Smooth muscle cell (in vitro differentiated cells): ENCODE results near the gene MRPL33. TPM values are rescaled to one million over a fixed set of nuclear protein-coding genes. Genes with fewer than 3 reads are reported as not detected.

ENCODE experiments used
- DNase-seq: peaks from one replicate; lab custom pipeline; 2025; ENCODE audit not compliant: unreplicated experiment; lab: John Stamatoyannopoulos, UW
- H2AFZ ChIP-seq: fragments of 200-600 bp; sonication (generic); 2 replicates; pipeline ENCODE4 v1.6.0; 2016; ENCODE audit warnings: antibody characterized with exemption, low read depth, mild to moderate bottlenecking
- H3F3A ChIP-seq: fragments of 200-600 bp; sonication (generic); 2 replicates; pipeline ENCODE4 v1.6.0; 2017; ENCODE audit warnings: antibody characterized with exemption, low read depth
- H3K27ac ChIP-seq: fragments of 200-600 bp; sonication (generic); 2 replicates; pipeline ENCODE4 v1.5.1; 2016; ENCODE audit warnings: low read depth, mild to moderate bottlenecking
- H3K27me3 ChIP-seq: fragments of 200-600 bp; sonication (generic); 2 replicates; pipeline ENCODE4 v1.6.1; 2016; ENCODE audit warnings: low read depth, mild to moderate bottlenecking
- H3K36me3 ChIP-seq: fragments of 200-600 bp; sonication (generic); 2 replicates; pipeline ENCODE4 v1.5.1; 2016; ENCODE audit warnings: low read depth
- H3K4me1 ChIP-seq: fragments of 200-600 bp; sonication (generic); 2 replicates; pipeline ENCODE4 v1.5.1; 2016; ENCODE audit warnings: low read depth
- H3K4me2 ChIP-seq: fragments of 200-600 bp; sonication (generic); 2 replicates; pipeline ENCODE4 v1.6.0; 2016; ENCODE audit warnings: mild to moderate bottlenecking
- H3K4me3 ChIP-seq: fragments of 200-600 bp; sonication (generic); 2 replicates; pipeline ENCODE4 v1.5.1; 2016; ENCODE audit warnings: mild to moderate bottlenecking
- H3K79me2 ChIP-seq: fragments of 200-600 bp; sonication (generic); 2 replicates; pipeline ENCODE4 v1.6.0; 2016; ENCODE audit warnings: low read depth, mild to moderate bottlenecking
- H3K9ac ChIP-seq: fragments of 200-600 bp; sonication (generic); 2 replicates; pipeline ENCODE4 v1.6.0; 2016; ENCODE audit warnings: low read depth
- H3K9me3 ChIP-seq: fragments of 200-600 bp; sonication (generic); replicated peaks from 2 replicates; pipeline ENCODE4 v1.5.1; 2016; ENCODE audit warnings: low read depth
- H4K20me1 ChIP-seq: fragments of 200-600 bp; sonication (generic); 2 replicates; pipeline ENCODE4 v1.6.0; 2016; ENCODE audit warnings: low read depth
- WGBS: methylation state at CpG from one replicate; pipeline ENCODE4 v1.1.7; 2016; ENCODE audit warnings: low lambda C conversion rate; 5-methylcytosine and 5-hydroxymethylcytosine counted together
- polyA plus RNA-seq: library from polyadenylated mRNA; unstranded; fragments of >200 nt; fragmentation: Nextera tagmentation; extraction: Ambion mirVana; gene quantifications from 2 replicates; pipeline ENCODE4 v1.2.1, GENCODE V29; 2016
- total RNA-seq: library from RNA; depleted of rRNA; stranded (reverse); fragments of >200 nt; gene quantifications from 2 replicates; pipeline ENCODE4 v1.2.3, GENCODE V29; 2014
- TF ChIP-seq, protein P1 (sequence below): fragments of 200-600 bp; sonication (generic); IDR thresholded peaks from 2 replicates; pipeline ENCODE4 v1.5.1; 2017; ENCODE audit warnings: borderline replicate concordance, mild to moderate bottlenecking, antibody characterized with exemption; ENCODE audit not compliant: insufficient read depth, poor library complexity, severe bottlenecking

Gene MRPL33
- total and polyA plus RNA-seq, 2 experiments from 2014 or later: 94.5 to 193 TPM

DNA sequence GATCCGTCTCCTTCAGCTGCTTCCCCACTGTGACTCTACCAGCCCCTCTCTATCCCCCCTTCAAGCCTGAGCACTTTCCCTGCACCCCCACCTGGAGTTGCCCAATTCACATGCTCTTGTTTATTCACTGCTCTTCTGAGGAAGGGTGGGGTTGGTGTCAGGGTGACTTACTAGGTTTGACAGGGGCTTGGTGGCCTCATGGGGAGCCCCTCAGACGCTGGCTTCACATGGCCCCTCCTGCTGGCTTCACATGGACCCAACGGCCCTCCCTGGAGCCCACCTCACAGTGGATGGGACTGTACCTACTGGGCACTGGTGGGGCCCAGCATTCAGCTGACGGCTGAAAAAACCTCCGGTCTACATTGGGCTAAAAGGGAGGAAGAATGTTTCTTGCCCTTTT, 16.7 kb upstream of the MRPL33 start:
- no peak for DNase-seq
- no peak overlapping the region for H3K4me3 ChIP-seq
- H3K27me3 ChIP-seq: no peaks in the 10 kb centered on the region
- TF ChIP-seq, protein P1, sequence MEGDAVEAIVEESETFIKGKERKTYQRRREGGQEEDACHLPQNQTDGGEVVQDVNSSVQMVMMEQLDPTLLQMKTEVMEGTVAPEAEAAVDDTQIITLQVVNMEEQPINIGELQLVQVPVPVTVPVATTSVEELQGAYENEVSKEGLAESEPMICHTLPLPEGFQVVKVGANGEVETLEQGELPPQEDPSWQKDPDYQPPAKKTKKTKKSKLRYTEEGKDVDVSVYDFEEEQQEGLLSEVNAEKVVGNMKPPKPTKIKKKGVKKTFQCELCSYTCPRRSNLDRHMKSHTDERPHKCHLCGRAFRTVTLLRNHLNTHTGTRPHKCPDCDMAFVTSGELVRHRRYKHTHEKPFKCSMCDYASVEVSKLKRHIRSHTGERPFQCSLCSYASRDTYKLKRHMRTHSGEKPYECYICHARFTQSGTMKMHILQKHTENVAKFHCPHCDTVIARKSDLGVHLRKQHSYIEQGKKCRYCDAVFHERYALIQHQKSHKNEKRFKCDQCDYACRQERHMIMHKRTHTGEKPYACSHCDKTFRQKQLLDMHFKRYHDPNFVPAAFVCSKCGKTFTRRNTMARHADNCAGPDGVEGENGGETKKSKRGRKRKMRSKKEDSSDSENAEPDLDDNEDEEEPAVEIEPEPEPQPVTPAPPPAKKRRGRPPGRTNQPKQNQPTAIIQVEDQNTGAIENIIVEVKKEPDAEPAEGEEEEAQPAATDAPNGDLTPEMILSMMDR: no peak
- no peak overlapping the region for H3K4me2 ChIP-seq
- H3K79me2 ChIP-seq: no peaks in the 10 kb centered on the region
- H3K36me3 ChIP-seq: no peaks in the 10 kb centered on the region
- no peaks in the 10 kb centered on the region for H3K9me3 ChIP-seq
- H3K9ac ChIP-seq: no peak overlapping the region
- H3K27ac ChIP-seq: no peak overlapping the region
- H4K20me1 ChIP-seq: no peaks in the 10 kb centered on the region
- no peaks in the 10 kb centered on the region for H3F3A ChIP-seq
- WGBS: 94% methylated on average over 5 of the region's 5 CpGs
- H2AFZ ChIP-seq: no peak overlapping the region
- H3K4me1 ChIP-seq: peaks cover 11% of the 10 kb centered on the region

DNA sequence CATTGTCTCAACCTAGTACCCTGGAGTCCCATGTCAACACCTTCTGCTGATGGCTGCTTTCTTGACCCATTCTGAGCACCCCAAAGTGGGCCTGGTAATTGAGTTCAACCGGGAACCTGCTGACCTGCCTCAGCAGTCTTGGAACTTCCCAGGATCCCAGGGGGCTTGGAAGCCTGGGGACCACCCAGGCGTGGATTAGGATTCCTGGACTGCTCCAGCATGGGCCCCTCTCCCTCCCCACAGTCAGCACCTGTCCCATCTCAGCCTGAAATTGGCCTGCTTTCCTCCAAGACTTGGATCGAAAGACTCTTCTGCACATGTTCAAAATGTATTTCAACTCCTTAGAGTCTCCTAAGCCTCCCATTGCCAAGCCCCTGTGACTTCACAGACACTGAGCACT, 15.4 kb upstream of the MRPL33 start:
- WGBS: 97% methylated on average over 3 of the region's 3 CpGs

DNA sequence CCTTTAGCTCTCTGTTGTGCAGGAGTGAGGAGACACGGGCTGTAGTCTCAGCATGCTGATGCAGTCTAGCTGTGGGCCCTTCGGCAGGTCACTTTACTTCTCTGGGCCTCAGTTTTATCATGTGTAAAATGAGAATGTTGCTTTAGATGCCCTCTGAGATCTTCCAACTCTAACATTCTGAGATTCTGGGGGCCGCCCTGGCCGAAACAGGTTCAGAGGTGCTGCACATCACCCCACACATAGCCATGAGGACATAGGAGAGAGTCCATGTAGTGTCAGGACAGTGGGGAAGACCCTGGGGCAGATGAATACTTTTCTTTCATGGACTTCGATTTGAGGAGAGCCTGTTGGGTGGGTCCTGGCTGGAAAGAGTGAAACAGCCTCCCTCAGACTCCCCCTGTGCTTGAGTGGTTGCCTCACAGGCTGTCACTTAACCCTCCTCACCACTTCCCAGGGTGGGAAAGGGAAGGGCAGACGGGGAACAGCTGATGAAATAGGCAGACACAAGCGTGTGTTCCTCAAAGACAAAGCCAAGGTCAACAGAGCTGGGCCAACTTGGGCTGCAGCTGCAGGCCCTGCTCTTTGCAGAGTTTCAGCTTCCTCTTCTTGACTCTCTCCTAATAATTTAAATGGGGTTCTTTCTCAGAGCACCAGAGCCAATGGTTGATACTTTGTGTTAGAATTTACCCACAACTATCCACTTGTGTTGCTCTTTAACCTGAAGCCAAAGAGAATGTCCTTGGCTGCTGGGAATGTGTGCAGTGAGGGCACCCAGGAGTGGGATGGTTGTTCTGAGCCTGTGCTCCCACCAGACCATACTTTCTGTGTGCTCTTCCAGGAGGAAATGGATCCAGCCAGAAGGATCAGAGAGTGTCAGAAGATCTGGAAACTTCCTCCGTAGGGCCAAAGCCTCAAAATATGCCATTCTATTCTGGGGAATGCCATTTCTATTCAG, 14.7 kb upstream of the MRPL33 start:
- TF ChIP-seq, protein P1: no peak
- no peaks in the 10 kb centered on the region for H4K20me1 ChIP-seq
- H3K36me3 ChIP-seq: no peaks in the 10 kb centered on the region
- no peak overlapping the region for H3K4me2 ChIP-seq
- H3K4me1 ChIP-seq: peaks cover 11% of the 10 kb centered on the region
- no peaks in the 10 kb centered on the region for H3F3A ChIP-seq
- H3K9ac ChIP-seq: no peak overlapping the region
- H3K9me3 ChIP-seq: no peaks in the 10 kb centered on the region
- WGBS: 94% methylated on average over 8 of the region's 8 CpGs
- no peak overlapping the region for H3K4me3 ChIP-seq
- no peak for DNase-seq
- no peaks in the 10 kb centered on the region for H3K79me2 ChIP-seq
- H2AFZ ChIP-seq: no peak overlapping the region
- no peak overlapping the region for H3K27ac ChIP-seq
- H3K27me3 ChIP-seq: no peaks in the 10 kb centered on the region

More for the DNA sequence above, 15.4 kb upstream of the MRPL33 start:
- H2AFZ ChIP-seq: no peak overlapping the region
- no peak overlapping the region for H3K27ac ChIP-seq
- no peaks in the 10 kb centered on the region for H3K79me2 ChIP-seq
- no peaks in the 10 kb centered on the region for H4K20me1 ChIP-seq
- no peaks in the 10 kb centered on the region for H3F3A ChIP-seq
- H3K27me3 ChIP-seq: no peaks in the 10 kb centered on the region
- TF ChIP-seq, protein P1: no peak
- DNase-seq: no peak
- no peak overlapping the region for H3K9ac ChIP-seq
- peaks cover 11% of the 10 kb centered on the region for H3K4me1 ChIP-seq
- no peaks in the 10 kb centered on the region for H3K36me3 ChIP-seq
- H3K4me2 ChIP-seq: no peak overlapping the region
- no peak overlapping the region for H3K4me3 ChIP-seq
- H3K9me3 ChIP-seq: no peaks in the 10 kb centered on the region
